ENCODE measurements around the gene SGIP1.

DNA sequence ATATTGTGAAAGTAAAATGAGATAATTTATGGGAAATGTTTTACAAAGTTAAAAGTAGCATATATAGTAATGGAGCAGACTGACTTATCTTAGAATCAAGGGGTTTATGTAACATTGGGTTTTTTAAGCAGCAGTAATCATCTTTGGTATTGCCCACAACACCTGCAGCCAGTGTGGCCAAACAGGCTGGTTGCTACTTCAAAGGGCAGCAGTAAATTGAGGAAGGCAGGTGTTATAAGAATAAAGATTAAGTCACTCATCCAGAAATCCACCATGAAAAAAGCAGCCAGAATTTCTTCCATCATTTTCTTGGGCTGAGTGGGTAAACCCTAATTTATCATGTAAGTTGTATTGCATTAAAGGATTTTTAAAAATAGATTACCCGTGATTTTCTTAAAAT lies 235.0 kb downstream of the SGIP1 start:
- TF ChIP-seq, protein P1, sequence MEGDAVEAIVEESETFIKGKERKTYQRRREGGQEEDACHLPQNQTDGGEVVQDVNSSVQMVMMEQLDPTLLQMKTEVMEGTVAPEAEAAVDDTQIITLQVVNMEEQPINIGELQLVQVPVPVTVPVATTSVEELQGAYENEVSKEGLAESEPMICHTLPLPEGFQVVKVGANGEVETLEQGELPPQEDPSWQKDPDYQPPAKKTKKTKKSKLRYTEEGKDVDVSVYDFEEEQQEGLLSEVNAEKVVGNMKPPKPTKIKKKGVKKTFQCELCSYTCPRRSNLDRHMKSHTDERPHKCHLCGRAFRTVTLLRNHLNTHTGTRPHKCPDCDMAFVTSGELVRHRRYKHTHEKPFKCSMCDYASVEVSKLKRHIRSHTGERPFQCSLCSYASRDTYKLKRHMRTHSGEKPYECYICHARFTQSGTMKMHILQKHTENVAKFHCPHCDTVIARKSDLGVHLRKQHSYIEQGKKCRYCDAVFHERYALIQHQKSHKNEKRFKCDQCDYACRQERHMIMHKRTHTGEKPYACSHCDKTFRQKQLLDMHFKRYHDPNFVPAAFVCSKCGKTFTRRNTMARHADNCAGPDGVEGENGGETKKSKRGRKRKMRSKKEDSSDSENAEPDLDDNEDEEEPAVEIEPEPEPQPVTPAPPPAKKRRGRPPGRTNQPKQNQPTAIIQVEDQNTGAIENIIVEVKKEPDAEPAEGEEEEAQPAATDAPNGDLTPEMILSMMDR (IDR thresholded peaks at IDR 0.05), result no peak
- no peak for TF ChIP-seq POLR2A (IDR thresholded peaks at IDR 0.05)
- TF ChIP-seq POLR2AphosphoS5 (IDR thresholded peaks at IDR 0.05), result no peak

Data from sigmoid colon (tissue), 4 donors.